NOMO-1 treated with dmso at 0.1 percent for 144 hours (cell line): ENCODE measurements around the gene ZNF516.

Experiments used
- DNase-seq: peaks from one replicate; lab custom pipeline; 2025; ENCODE audit not compliant: unreplicated experiment; lab: John Stamatoyannopoulos, UW

Gene ZNF516

DNA sequence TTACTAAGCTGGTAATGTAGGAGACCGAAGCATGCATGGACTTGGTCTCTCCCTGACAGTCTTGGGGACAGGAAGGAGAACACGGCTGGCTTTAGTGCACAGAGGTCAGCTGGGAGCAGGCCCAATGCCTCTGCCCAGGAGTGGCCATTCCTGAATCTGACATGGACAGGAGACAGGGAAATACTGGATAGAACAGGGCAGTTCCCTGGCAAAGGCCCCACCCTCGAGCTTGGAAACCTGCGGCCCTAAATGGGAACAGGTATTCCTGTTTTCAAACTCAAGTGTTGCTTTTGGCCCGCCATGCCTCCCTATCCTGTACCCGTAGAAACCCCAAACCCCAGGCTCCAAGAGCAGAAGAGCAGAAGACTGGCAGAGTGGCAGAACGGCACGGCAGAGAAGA lies 107.4 kb downstream of the ZNF516 start:
- no peak for DNase-seq

GRCh38 chr18:76386886-76387285 lies 108.2 kb downstream of the ZNF516 start:
- DNase-seq = no peak

GRCh38 chr18:76386071-76386470 lies 109.0 kb downstream of the ZNF516 start:
- no peak for DNase-seq

DNA sequence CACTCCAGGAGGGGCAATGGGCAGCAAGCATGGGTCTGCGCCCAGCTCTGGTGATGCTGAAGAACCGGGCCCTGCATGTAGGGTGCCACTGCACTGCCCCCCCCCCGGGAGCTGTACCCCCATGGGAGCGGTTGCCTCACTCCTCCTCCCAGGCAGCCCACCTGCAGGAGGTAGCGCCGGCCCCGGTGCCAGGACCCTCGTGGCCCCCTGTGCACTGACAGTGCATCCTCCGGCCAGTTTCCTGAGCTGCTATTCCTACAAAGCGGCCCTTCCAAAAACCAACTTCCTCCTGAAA lies 109.4 kb downstream of the ZNF516 start:
- DNase-seq = no peak

- DNase-seq = no peak
Observed at GRCh38 chr18:76384861-76385680, 110.0 kb downstream of the ZNF516 start.

DNA sequence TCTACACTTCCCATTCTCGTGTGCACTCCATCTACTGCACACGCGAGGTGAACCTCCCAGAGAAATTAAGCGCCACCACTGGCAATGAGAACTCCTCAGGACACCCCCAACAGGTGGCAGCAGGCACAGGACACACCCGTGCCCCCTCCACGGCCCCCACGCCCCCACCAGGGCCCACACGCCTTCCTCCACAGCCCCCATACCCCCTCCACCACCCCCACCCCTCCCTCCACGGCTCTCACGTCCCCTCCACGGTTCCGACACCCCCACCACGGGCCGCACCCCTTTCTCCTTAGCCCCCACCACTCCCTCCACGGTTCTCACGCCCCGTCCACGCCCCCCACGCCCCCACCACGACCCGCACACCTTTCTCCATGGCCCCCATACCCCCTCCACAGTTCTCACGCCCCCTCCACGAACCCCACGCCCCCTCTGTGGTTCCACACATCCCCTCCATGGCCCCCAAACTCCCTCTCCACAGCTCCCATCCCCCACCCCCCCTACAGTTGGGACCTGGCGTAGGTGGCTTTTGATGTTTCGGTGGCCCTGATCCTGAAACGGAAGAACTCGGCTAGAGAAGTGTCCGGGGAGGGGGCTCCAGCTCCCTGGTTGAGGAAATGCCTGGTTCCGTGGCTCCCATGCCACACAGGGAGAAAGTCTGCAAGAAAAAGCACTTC lies 110.8 kb downstream of the ZNF516 start:
- DNase-seq = no peak

DNA sequence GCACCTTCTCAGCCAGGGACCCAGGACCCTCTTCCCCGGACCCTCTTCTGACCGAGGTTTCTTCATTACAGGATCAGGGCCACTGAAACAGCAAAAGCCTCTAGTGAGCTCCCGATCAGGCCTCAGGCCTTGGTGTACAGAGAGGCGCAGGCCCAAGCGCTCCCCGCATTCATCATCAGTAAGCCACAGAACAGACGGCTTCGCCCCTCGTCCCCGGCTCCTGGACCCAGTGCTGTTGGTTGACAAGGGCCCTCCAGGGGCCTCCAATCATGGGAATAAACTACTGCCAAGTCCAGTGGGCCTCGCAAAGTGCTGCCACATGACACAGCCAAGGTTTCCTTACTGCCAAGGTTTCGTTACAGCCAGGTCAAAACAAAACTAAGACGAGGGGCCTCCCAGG lies 111.4 kb downstream of the ZNF516 start:
- no peak for DNase-seq

GRCh38 chr18:76382275-76382674 lies 112.8 kb downstream of the ZNF516 start:
- DNase-seq = no peak

GRCh38 chr18:76380791-76381405 lies 114.1 kb downstream of the ZNF516 start:
- DNase-seq = no peak

DNA sequence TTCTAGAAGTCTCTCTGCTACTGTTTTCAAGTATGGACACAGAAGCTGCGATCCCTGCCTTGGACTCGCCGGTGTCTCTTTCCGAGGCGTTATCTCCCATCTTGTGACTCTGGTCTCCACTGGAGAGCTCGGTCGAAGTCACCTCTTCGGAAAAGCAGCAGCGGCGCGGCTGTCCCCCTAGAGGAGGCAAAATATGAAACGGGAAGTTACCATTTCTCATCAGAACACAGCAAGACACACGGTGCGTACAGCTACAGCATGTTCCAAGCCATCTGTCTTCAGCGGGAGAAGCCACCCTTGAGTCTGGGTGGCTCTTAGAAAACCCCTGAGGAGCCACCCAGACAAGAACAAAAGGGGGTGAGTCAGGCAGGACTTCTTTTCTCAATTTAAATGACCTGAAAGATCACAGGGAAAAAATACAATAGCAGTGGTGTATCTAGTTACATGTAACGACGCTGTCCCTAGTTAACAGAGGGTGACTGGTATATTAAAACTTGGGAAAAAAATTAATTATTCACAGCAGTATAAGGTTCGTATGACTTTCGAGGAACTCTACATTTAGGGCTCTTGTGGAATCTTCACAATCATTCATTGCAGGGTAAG lies 114.8 kb downstream of the ZNF516 start:
- DNase-seq = no peak

DNA sequence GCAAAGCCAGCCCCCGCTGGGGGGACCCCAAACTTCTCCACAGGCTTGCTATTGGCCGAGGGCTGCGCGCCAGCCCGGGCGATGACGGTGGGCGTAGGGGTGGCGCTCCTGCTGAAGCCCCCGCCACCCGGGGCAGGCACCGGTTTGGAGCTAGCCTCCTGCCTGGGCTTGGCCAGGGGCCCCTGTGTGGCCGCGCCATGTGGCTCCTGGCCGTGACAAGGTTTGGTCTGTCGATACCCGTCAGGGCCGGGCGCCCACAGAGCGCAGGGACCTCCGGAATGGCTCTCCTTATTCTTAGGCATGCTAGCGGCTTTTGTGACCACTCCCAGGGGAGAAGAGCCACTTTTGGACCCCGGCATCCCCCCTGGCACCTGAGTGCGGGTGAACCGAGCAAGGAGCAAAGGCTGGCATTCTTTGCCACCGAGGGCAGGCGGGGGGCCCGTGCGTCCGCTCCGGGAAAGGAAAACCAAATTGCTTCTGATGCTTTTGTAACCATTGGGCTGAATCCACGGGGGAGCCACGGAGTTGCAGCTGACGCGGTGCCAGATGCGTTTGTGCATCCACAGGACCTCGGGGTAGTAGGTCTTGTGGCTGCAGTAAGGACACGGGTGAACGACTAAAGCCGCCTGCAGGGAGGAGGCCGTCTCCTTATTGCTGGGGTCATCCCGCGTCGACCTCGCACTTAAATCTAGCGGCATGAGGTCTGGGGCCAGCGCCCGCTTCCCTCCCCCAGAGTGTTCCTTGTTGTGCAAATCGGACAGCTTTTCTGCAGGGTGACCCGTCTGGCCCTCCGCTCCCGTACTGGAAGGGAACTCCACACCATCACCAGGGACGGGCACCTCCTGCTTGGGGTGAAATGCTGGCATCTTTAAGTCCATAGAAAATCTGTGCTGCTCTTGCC lies 115.6 kb downstream of the ZNF516 start:
- no peak for DNase-seq

GRCh38 chr18:76378526-76379215 lies 116.4 kb downstream of the ZNF516 start:
- DNase-seq = no peak

DNA sequence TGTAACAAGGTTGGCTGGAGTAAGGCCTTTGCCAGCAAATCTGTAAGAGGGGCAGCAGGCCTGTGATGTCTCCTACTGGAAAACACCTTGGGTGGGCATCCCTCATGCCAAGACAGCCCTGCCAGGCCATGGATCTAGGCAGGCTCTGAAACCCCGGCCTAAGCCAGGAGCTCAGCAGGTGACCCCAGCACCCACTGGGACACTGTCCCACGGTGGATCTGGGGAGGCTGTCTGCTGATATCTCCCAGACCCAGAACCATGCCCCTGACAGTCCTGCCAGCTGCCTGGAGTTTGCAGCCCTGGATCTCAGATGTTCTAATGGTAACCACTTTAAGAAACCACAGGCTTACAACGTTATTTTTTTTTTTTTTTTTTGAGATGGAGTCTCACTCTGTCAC lies 117.7 kb downstream of the ZNF516 start:
- DNase-seq = no peak

DNA sequence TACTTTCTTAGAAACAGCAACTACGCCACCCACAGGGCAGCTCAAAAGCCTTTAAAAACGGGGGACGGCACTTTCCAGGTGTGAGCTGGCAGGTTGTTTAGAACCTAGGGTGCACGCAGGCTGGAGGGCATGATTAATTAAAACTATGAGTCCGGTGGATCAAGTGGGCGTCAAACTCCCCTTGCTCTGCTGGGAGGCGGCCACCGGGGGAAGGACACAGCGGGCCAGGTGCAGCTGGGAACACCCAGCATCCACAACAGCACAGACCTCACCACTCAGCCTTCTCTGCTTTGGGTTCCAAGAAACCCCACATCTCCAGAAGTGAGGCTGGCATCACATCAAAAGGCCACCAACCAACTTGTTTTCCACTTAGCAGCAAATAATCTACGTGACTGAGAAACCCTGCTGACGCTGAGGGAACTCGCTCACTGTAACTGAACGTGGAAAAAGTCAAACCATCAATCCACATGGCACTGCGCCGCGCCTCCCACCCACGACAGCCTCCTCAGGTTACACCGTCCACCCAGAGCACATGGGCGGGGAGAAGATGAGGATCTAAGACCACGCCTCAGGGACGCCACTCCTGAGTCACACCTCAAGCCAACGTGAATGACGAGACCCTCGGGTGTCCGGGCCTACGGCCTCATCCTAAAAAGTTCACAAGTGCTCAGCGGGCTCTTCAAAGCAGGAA lies 118.2 kb downstream of the ZNF516 start:
- DNase-seq = no peak

- DNase-seq = no peak
Observed at GRCh38 chr18:76376225-76376624, 118.8 kb downstream of the ZNF516 start.

GRCh38 chr18:76374330-76375281 lies 120.4 kb downstream of the ZNF516 start:
- DNase-seq = no peak

GRCh38 chr18:76373297-76373696 lies 121.7 kb downstream of the ZNF516 start:
- DNase-seq = no peak

DNA sequence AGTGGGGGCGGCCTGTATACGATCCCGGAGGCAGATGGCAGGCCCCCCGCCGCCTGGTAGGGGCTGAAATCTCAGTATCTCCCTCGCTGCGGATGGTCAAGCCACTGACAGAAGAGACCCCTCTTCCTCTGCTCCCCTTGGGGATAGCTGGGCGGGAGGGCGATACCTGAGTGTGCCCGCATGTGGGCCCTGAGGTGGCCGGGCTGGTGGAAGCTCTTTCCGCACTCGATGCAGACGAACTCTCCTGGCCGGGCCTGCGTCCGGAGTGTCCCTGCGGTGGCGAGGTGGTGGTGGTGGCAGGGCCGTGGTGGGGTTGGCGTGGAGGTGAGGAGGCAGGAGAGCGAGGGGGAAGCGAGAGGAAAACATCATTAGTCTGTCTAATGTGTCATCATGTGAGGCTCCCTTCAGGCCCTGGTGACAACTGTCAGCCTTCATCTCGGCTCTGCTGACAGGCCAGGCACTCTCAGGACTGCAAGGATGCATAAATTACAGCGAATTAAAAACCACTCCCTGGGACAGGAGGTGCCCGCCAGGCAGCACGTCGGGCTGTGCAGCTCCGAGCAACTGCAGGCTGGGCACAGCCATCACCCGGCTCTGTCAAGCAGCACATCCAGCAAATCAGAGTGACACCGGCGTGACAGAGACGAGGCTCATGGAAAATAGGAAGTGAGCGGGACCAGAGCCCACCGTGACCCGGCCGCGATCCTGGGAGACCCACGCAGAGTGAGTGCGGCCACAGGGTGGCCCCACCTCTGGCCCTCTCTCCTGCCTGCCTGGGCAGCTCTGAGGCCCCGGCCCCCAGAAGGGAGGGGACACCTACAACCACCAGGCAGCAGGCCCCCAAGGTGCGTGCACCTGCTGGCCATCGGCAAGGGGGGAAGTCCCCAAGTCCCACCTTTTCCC lies 123.5 kb downstream of the ZNF516 start:
- DNase-seq = no peak
